Adrenal gland (tissue), 5 donors: ENCODE measurements around the gene CPNE7.

Experiments
- CTCF ChIP-seq, 6 experiments: fragments of 450-650 bp in 4 of 6; fragments of 200-600 bp in 2 of 6; sonication (generic) in 1 of 6; IDR thresholded peaks; 1 replicate in 5 of 6; 2 replicates in 1 of 6; pipeline versions ENCODE4 v1.5.1 to v1.8.0; 2016 to 2021; ENCODE audit warnings: antibody characterized with exemption in 6 of 6, mild to moderate bottlenecking in 2 of 6, moderate library complexity in 1 of 6
- POLR2A ChIP-seq, 2 donors: fragments of 450-650 bp; IDR thresholded peaks; one replicate each; pipeline ENCODE4 v1.6.1; 2017; ENCODE audit warnings: antibody characterized with exemption in 2 of 2, mild to moderate bottlenecking in 2 of 2, moderate library complexity in 1 of 2
- donor health status: DM: no; HTN: no; CAD: no.

GRCh38 chr16:89636663-89637062, 61.1 kb downstream of the CPNE7 start:
- TF ChIP-seq CTCF (IDR thresholded peaks at IDR 0.05) (no peak), POLR2A (IDR thresholded peaks at IDR 0.05) (no peak)
